ENCODE results near the gene AFF3.
"Not testable (repeated sequence)": the region's sequence is repeated elsewhere in the genome, so short reads cannot be mapped to it uniquely, and the experiment has no call there.

Gene AFF3

GRCh38 chr2:99672766-99673350 is 469.5 kb downstream of the AFF3 start:
- no peak for DNase-seq (ENCODE audit: low read depth in 2 of 2)

DNA sequence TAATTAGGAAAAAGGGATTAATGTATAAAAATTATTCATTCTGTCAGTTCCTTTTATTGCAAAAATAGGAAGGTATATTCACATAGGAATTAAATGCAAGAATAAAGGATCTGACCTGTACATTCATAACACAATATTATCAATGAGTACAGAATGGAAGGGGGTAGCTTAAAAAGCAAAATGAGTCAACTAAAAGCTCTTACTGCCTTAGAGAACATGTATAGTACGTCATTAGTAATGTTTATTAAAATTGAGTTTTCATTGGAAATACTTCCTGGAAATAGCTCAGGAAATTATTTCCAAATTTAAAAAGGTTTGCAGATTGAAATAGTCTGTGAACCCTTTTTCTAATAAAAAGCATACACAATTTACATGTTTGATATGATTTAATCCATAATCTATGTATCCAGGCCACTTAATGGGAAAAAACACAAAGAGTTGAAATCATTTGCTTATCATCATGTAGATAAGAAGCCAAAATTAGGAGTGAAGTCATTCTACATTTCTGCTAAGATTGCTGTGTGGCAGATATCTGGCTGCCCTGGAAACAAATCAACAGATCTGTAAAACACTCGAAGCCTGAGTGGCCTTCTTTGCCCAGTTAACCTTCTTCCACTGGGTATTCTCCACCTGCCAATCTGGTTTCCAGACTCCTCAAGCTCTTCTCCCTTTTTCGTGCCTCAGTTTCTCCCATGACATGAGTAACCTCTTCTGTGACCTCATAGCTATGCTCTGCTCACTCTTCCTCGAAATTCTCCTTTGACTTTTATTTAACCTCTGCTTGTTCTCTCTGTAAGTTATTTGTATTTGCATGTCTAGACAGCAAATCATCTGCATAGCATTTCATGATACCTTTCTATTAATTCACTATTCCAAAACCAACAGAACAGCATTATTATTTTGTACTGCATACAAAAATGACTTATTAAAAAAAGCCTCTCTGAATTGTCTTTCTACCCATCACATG is 471.3 kb downstream of the AFF3 start:
- no peak for DNase-seq (ENCODE audit: low read depth in 2 of 2)

DNA sequence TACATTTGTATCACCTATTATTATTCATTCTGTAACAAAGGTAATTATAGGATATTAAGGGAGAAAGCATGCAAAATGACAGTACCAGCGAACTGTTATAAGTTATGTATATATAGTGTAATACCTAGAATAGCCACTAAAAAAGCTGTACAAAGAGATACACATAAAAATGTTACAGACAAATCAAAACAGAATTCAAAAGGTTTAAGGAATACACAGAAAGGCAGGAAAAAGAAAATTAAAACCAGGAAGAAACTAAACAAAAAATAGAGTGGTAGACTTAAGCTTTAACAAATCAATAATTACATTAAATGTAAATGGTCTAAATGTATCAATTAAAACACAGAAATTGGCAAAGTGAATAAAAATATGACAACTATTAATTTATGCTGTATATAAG is 476.1 kb downstream of the AFF3 start:
- DNase-seq (ENCODE audit: low read depth in 2 of 2), result no peak

GRCh38 chr2:99663641-99664040 is 478.7 kb downstream of the AFF3 start:
- no peak for DNase-seq (ENCODE audit: low read depth in 2 of 2)

DNA sequence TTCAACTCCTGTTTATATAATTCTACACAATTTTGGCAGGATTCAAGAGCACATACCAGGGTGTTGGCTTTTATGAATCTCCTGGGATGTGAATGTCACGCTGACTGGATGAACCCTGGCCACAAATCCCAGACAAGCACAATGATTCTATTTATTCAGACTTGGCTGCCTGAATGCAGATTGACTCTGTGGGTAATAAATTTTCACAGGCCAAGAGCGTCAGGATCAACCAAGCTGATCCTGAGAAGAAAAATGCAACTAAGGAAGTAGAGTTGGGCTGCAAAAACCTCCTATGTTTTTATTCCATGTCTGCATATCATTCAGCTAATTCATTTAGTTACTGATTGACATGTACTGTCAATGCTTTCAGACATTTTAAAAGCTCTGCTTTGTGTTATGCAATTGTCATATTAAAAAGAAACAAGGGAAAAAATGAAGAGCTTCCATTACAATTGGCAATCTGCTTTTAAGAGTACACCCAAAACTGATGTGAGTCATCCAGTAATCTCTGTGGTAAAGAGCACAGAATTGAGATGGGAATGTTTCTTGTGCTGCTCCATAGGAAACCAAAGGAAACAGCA is 479.5 kb downstream of the AFF3 start:
- DNase-seq (ENCODE audit: low read depth in 2 of 2), result no peak

GRCh38 chr2:99661761-99662160 is 480.6 kb downstream of the AFF3 start:
- DNase-seq (ENCODE audit: low read depth in 2 of 2), result not testable (repeated sequence)

DNA sequence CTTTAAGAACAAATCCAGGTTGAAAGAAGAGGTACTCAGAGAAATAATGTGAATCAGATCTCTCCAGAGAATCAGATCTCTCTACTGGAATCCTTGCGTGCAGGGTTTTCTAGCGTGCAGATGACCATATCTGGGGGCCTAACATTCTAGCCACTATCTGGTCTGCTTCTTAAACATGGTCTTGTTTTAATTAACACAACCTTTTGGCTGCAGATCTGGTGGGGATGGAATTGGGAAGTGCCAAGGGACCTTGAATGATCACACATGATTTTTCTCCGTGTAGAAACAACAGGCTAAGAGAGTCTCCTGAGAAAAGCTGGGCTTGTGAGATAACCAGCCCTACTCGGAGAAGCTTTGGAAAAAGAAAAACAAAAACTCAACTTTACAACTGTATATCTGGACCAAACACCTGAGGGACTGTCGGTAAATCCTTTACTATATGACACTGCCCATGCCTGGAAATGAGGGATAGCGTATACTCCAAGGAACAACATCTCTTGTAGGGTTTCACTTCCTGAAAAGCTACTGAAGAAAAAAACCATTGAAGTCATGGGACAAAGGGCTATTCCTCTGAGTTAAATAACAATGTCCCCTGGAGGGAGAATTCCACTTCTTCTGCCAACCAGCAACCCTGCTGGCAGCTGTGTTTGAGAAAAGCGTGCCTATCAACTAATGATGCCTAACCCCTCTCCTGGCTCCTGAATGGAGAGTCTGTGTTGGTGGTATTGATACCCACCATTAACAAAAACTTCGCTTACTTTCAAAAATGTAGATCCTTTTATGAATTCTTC is 481.6 kb downstream of the AFF3 start:
- DNase-seq (ENCODE audit: low read depth in 2 of 2), result no peak

GRCh38 chr2:99659874-99660273 is 482.5 kb downstream of the AFF3 start:
- DNase-seq (ENCODE audit: low read depth in 2 of 2), result no peak

DNA sequence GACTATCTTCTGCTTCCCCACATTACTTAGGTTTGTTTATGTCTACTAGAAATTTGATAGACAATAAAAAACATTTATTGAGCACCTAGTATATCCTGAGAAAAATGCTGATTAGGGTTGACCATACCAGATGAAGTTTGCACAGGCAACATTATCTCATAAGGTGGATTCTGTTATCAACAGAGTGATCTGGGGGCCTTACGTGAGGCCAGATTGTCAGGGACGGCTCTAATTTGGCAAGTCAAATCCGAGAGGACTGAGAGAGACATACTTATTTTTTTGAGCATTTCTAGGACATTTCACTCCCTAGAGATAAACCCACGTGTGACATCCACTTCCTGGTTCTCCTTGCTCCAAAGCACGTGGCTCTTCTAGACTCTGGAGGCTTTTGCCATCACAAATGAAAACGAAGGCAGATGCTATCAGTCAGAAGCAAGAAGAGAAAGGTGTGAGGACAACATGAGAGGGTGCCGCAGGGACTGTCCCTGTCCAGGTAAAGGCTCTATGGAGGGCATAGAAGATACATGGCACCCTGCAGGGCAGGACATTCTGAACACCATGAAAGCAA is 484.6 kb downstream of the AFF3 start:
- no peak for DNase-seq (ENCODE audit: low read depth in 2 of 2)

DNA sequence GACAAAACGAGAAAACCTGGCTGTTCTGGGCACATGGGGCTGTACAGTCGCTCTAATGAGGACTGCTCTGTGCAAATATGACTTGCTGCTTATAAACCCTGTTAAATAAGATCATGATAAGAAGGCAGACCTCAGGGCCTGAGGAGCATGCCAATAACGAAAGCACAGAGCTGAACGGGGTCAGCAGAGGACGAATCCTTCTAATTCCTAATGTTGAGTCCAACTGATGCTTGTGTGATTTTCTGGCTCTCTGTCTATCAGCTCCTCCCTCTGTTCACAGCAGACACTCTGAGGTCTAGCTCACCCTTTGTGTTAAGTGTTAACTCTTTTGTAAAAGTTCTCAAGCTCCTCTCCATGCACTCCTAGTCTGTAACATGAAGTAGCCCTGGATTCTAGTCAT is 485.4 kb downstream of the AFF3 start:
- no peak for DNase-seq (ENCODE audit: low read depth in 2 of 2)

DNA sequence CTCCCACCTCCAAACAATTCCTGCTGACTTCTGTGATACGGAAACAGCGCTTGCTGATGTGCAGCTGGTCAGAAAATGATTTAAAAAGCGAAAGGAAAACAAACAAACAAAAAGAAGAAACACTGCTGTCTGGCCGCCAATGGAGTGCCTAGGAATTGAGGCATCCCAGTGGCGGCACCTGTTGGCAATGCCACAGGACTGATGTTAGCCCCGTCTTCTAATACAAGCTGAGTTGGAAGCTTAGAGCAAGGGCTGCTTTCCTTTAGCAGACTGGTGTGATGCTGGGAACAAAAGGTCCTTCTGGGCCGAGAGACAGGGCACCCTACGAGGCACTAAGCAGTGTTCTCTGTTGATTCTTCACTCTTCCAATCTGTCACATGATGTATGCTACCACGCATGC is 489.0 kb downstream of the AFF3 start:
- DNase-seq (ENCODE audit: low read depth in 2 of 2), result no peak

DNA sequence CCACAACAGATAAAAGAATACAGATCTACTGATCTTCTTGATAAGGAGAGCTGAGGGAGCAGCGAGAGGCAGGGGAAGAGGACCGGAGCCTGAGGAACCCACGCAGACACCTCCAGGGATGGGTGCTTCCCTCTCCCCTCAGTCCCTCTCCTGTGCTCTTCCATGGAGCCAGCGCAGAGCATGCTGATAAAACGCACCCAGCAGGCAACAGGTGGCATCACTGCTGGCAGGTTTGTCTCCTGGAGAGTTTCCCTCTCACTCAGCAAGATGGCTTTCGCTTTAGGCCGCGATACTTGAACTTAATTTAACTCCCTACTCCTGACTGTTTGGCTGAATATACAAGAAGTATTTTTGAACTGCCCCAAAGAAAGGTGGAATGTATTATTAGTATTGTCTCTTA is 489.5 kb downstream of the AFF3 start:
- no peak for DNase-seq (ENCODE audit: low read depth in 2 of 2)

DNA sequence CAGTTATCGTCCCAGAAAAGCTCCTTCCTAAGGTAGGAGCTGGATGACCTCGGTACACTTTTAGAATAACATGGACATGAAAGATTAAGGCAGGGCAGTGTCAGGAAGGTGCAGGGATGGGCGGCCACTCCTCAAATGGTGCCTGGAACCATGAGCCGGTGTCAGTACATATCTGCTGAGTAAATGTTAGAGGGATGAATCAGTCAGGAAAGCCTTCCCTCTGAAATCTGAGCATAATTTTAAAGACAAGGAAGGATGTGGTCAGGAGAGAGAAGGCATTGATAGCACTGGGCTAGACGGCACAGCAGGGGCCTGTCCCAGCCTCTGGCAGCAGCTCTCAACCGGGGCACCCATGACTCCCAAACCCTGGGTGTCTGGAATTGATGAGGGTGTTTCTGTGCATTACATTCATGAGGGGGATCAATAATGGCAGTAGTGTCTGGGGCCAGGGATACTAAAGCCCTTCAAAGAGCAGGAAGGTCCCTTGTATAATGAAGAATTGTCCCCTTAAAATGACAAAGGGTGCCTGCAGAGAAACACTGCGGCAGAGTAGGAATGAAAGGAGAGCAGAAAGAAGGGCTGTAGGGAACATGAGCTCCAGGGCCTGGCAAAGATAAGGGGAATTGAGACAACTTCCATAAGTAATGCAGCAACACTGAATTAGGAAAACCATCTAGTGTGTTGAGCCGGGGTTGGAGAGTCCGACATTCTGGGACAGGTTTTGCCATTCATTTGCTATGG is 490.3 kb downstream of the AFF3 start:
- no peak for DNase-seq (ENCODE audit: low read depth in 2 of 2)

DNA sequence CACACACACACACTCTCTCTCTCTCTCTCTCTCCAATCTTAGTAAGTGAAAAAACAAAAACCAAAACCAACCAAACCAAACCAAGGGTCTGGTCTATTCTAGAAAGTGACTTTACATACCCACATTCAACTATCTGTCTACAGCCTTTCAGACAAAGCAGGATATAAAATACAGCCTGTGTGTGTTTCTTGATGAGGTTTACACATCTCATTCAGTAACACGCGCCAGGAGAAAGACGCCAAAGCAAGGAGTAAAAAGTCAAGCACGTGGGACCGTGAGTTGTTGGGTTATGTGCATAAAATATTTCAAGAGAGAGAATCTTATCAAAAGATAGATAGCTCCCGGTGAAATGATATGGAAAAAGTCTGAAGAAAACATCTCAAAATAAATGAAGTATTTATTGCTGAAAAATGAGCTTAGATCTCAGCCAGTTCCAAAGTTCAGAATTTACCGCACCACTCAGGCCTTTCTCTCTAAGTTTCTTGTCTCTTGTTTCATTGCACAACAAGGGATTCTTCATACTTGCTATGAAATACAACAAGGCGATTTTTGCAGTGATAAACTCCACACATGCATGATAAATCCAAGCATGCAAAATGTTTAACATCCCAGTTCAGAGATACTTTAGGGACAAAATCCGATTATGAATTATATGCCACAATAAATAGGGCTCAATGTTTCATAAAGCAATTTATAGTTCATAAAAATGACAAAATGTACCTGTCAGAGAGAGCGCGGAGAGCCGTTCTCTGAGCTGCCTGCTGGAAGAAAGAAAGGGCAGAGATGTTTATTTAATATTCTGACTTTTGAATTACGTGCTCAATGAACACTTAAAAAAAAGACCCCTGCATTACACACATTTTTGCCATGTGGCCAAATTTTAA is 493.2 kb downstream of the AFF3 start:
- no peak for DNase-seq (ENCODE audit: low read depth in 2 of 2)

DNA sequence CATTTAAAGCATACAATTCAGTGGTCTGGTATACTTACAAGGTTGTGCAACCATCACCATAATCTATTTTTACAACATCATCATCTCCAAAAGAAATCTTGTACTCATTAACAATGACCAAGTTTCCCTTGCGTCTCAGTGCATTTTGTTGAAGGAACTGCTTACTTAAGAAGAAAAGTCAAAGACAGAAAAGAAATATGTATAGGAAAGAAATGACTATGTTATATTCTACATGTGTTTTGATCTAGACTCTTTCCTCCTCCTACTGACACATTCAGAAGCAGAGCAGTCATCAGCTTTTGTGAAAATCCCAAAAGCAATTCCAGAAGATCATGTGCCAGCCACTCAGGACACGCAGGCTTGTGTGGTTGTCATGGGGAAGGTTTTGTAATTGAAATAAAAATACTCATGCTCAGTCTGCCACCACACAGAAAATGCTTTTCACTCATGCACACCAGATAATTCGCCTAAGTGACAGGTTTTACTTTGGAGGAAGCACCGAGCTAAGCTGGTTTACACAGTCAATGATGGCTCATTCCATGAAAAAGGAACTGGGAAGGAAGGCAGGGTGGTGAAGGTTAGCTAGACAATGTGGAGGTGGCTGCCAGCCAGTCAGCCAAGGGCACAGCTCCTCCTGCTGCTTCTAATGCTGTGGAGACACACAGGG is 494.1 kb downstream of the AFF3 start:
- DNase-seq (ENCODE audit: low read depth in 2 of 2), result no peak

DNA sequence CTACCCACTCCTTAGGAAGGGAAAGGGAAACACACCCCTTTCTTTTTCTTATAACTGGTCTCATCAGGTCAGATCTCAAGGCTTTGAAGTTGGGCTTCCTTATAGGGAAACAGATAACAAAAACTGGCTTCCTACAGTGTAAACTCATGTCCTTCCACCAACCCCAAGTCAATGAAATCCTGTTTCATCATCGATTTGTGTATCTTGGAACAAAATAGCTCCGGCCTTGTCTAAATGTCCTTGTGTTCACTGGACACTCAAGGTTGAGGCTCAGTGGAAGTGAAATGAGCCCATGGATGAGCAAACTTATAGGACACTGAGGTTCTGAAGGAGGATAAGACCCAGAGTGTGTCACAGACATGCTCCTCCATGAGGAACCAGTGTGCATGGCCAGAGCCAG is 496.4 kb downstream of the AFF3 start:
- DNase-seq (ENCODE audit: low read depth in 2 of 2), result no peak

DNA sequence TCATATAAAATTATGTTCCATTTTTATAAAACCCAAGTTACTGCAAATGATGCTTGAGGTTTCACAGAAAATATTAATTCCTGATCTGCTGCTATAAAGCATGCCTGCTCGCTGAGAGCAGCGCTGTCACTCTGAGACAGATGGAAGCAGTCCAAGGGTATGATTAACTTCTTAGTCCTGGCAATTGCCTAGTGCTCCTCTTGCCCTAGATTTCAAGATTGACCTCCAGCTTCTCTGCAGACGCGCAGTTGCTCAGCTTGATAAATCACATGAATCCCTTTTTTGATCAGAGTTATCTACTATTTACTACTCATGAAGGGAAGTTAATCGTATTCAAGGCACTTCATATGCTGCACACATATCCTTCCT is 498.0 kb downstream of the AFF3 start:
- no peak for DNase-seq (ENCODE audit: low read depth in 2 of 2)

- DNase-seq (ENCODE audit: low read depth in 2 of 2), result no peak
These were observed 498.5 kb downstream of the AFF3 start for GRCh38 chr2:99643787-99644418.

DNA sequence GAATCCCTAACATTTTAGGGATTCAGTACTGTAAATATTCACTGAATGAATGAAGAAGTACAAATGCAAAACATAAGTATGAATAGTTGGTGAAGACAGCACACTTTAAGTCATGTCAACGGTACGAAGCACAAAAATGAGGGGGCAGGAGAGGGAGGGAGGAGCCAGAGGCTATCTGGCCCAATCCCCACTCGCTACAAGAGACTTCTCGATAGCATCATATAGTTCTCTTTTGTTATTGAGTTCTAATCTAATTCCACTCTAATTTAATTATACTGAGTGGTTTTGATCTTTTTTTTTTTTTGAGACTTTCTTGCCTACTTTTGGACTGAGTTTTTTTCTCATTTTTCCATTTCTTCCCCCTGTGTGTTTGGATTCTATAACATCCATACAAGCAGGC is 500.4 kb downstream of the AFF3 start:
- DNase-seq (ENCODE audit: low read depth in 2 of 2), result no peak
